HepG2 (cell line): ENCODE measurements around the gene TOLLIP. TPM values are rescaled to one million over a fixed set of nuclear protein-coding genes. Genes with fewer than 3 reads are reported as not detected.

Experiments used
- ATAC-seq: fragments of 200-7000 bp; cut with Tn5 transposase; 3 replicates; pipeline ENCODE4 v1.9.1; 2020; ENCODE audit warnings: mild to moderate bottlenecking, moderate library complexity
- BruUV-seq: library from RNA; stranded (reverse); fragments of 400-500 nt; replicated peaks from 2 replicates; lab custom pipeline; 2021; lab: Mats Ljungman, UMichigan
- CTCF ChIA-PET: fragments of 300-600 bp; formaldehyde crosslinking; extraction: SDS; loops from one replicate; lab custom pipeline; 2021; ENCODE audit warnings: low total read pairs, inconsistent platforms, low intra/inter-chr PET ratio; lab: Yijun Ruan, JAX
- POLR2A ChIA-PET: fragments of 350-600 bp; sonication (Branson Sonifier 250); formaldehyde crosslinking; loops from one replicate; lab custom pipeline; 2020; ENCODE audit warnings: antibody characterized with exemption, inconsistent platforms; lab: Yijun Ruan, JAX
- DNase-seq: peaks from one replicate; pipeline ENCODE4 v3.0.0-alpha.2; 2015; ENCODE audit warnings: low spot score
- FAIRE-seq: peaks from 3 replicates; lab custom pipeline; 2011; peaks lifted over from hg19 to GRCh38; lab: Jason Lieb, UNC
- H2AFZ ChIP-seq: one replicate; pipeline ENCODE4 v1.6.1; 2011; ENCODE audit warnings: low read length, inconsistent platforms
- H3K27ac ChIP-seq: fragments of 300-600 bp; 3 replicates; pipeline ENCODE4 v1.8.0; 2011; ENCODE audit warnings: mixed run types, mild to moderate bottlenecking, mixed read lengths, low read length, inconsistent platforms; ENCODE audit not compliant: insufficient read depth; ENCODE audit errors: extremely low read length
- H3K27me3 ChIP-seq, 2 experiments: fragments of 200-600 bp in 1 of 2; 2 replicates in 1 of 2; 3 replicates in 1 of 2; pipeline versions ENCODE4 v1.6.0 to v1.8.0; 2011; ENCODE audit warnings: low read length in 2 of 2, mild to moderate bottlenecking in 2 of 2, moderate library complexity in 2 of 2, inconsistent platforms in 1 of 2; ENCODE audit not compliant: insufficient read depth in 2 of 2, control insufficient read depth in 1 of 2
- H3K36me3 ChIP-seq, 2 experiments: fragments of 200-600 bp in 1 of 2; replicated peaks in 1 of 2; 2 replicates in 1 of 2; 3 replicates in 1 of 2; pipeline versions ENCODE4 v1.5.1 to v1.8.0; 2011; ENCODE audit warnings: low read length in 2 of 2, inconsistent platforms in 1 of 2; ENCODE audit not compliant: insufficient read depth in 2 of 2, control insufficient read depth in 1 of 2
- H3K4me1 ChIP-seq: 2 replicates; pipeline ENCODE4 v1.5.1; 2012; ENCODE audit warnings: low read length, inconsistent platforms; ENCODE audit not compliant: insufficient read depth
- H3K4me2 ChIP-seq: 2 replicates; pipeline ENCODE4 v1.6.0; 2011; ENCODE audit warnings: low read depth, low read length, inconsistent platforms
- H3K4me3 ChIP-seq, 3 experiments: fragments of 200-600 bp in 1 of 3; sonication (generic), shearing (Covaris generic) in 1 of 3; replicated peaks in 1 of 3; 2 replicates each; pipeline ENCODE4 v1.5.1; 2011 to 2016; ENCODE audit warnings: low read length in 3 of 3, inconsistent platforms in 2 of 3, low read depth in 2 of 3, mild to moderate bottlenecking in 2 of 3, control low read depth in 1 of 3, mixed read lengths in 1 of 3; ENCODE audit not compliant: insufficient read depth in 1 of 3
- H3K79me2 ChIP-seq: one replicate; pipeline ENCODE4 v1.6.1; 2011; ENCODE audit warnings: low read length, inconsistent platforms; ENCODE audit not compliant: insufficient read depth
- H3K9ac ChIP-seq: 2 replicates; pipeline ENCODE4 v1.6.0; 2011; ENCODE audit warnings: mild to moderate bottlenecking, low read depth, low read length, inconsistent platforms; ENCODE audit not compliant: insufficient read depth
- H3K9me3 ChIP-seq: 2 replicates; pipeline ENCODE4 v1.5.1; 2012; ENCODE audit warnings: mild to moderate bottlenecking, low read length
- H4K20me1 ChIP-seq: 2 replicates; pipeline ENCODE4 v1.6.0; 2011; ENCODE audit warnings: inconsistent platforms, mild to moderate bottlenecking, low read length, moderate library complexity; ENCODE audit not compliant: insufficient read depth
- WGBS: methylation state at CpG from one replicate; pipeline ENCODE4 v1.1.6; 2017; ENCODE audit warnings: low lambda C conversion rate; 5-methylcytosine and 5-hydroxymethylcytosine counted together
- in situ Hi-C: cut with HindIII; loops from 2 replicates; pipeline ENCODE4 v1.10.0; 2017; ENCODE audit warnings: low pct_unique_long_range_greater_than_20kb; ENCODE audit not compliant: extremely low pct_ligation_motif_present
- intact Hi-C: fragments of 100-400 bp; cut with micrococcal nuclease; formaldehyde crosslinking; loops from one replicate; pipeline ENCODE4 v1.10.0; 2022; ENCODE audit not compliant: unreplicated experiment
- polyA plus RNA-seq, 8 experiments: library from polyadenylated mRNA; depleted of rRNA in 3 of 8; stranded (reverse) in 7 of 8; unstranded in 1 of 8; fragments of >200 nt; fragmentation: Illumina TruSeq in 4 of 8; extraction: Trizol in 4 of 8; gene quantifications; 2 replicates each; pipeline versions ENCODE4 v1.2.1 to v1.2.3, GENCODE V29; 2011 to 2016; ENCODE audit warnings: low read depth in 4 of 8, missing spikeins in 1 of 8, mixed read lengths in 1 of 8; ENCODE audit not compliant: insufficient read depth in 1 of 8
- total RNA-seq, 5 experiments: library from RNA; depleted of rRNA; stranded (reverse); fragments of >200 nt; fragmentation: Illumina TruSeq; extraction: Trizol; gene quantifications; 2 replicates each; pipeline ENCODE4 v1.2.3, GENCODE V29; 2016; ENCODE audit warnings: low read depth in 1 of 5
- TF ChIP-seq, protein P1 (sequence below): sonication (generic); formaldehyde crosslinking; IDR thresholded peaks from 2 replicates; pipeline ENCODE4 v1.4.0; 2020; ENCODE audit warnings: missing genetic modification reagents

TOLLIP gene
- total and polyA plus RNA-seq, 2 of the 13 experiments (the other 11 are each of a cell fraction or from before 2014, with no cell fraction given), result 25.9 to 47.5 TPM

DNA sequence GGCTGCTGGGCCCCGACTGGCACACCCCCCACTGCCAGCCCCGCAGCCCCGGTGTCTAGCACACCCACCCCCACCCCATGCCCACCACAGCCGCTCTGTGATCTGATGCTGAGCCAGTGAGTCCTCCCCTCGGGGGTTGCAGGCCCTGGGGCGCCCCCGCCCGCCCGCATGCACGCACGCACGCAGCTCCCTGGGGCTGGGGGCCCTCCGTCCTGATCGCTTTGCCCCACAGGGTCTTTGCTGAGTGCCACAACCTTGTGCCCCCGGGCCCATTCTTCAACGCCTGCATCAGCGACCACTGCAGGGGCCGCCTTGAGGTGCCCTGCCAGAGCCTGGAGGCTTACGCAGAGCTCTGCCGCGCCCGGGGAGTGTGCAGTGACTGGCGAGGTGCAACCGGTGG, 54.3 kb downstream of the TOLLIP start:
- POLR2A ChIA-PET, result no interaction called here

More for the DNA sequence above, 54.3 kb downstream of the TOLLIP start:
- Histone ChIP-seq H2AFZ (no peak overlapping the region), H4K20me1 (no peaks in the 10 kb centered on the region), H3K9me3 (peaks cover 14% of the 10 kb centered on the region; the same call in 1 of the 2 replicates), H3K4me3 (no peak overlapping the region), H3K27me3 (no peaks in the 10 kb centered on the region), H3K79me2 (no peaks in the 10 kb centered on the region), H3K27ac (no peak overlapping the region), H3K4me1 (peaks cover 5% of the 10 kb centered on the region; the same call in 1 of the 2 replicates), H3K36me3 (no peaks in the 10 kb centered on the region), H3K4me2 (no peak overlapping the region), H3K9ac (no peak overlapping the region)
- ATAC-seq (no peak), FAIRE-seq (no peak), DNase-seq (no peak)
- TF ChIP-seq, protein P1, sequence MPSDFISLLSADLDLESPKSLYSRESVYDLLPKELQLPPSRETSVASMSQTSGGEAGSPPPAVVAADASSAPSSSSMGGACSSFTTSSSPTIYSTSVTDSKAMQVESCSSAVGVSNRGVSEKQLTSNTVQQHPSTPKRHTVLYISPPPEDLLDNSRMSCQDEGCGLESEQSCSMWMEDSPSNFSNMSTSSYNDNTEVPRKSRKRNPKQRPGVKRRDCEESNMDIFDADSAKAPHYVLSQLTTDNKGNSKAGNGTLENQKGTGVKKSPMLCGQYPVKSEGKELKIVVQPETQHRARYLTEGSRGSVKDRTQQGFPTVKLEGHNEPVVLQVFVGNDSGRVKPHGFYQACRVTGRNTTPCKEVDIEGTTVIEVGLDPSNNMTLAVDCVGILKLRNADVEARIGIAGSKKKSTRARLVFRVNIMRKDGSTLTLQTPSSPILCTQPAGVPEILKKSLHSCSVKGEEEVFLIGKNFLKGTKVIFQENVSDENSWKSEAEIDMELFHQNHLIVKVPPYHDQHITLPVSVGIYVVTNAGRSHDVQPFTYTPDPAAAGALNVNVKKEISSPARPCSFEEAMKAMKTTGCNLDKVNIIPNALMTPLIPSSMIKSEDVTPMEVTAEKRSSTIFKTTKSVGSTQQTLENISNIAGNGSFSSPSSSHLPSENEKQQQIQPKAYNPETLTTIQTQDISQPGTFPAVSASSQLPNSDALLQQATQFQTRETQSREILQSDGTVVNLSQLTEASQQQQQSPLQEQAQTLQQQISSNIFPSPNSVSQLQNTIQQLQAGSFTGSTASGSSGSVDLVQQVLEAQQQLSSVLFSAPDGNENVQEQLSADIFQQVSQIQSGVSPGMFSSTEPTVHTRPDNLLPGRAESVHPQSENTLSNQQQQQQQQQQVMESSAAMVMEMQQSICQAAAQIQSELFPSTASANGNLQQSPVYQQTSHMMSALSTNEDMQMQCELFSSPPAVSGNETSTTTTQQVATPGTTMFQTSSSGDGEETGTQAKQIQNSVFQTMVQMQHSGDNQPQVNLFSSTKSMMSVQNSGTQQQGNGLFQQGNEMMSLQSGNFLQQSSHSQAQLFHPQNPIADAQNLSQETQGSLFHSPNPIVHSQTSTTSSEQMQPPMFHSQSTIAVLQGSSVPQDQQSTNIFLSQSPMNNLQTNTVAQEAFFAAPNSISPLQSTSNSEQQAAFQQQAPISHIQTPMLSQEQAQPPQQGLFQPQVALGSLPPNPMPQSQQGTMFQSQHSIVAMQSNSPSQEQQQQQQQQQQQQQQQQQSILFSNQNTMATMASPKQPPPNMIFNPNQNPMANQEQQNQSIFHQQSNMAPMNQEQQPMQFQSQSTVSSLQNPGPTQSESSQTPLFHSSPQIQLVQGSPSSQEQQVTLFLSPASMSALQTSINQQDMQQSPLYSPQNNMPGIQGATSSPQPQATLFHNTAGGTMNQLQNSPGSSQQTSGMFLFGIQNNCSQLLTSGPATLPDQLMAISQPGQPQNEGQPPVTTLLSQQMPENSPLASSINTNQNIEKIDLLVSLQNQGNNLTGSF (CRISPR knock-in tag), result no peak
- in situ Hi-C loops, result no loop called here
- WGBS, result 66% methylated on average over 9 of the region's 24 CpGs
- CTCF ChIA-PET, result no interaction called here
- intact Hi-C loops, result no loop called here
- no TSS peak for BruUV-seq
